Measurements from ENCODE around the gene MIOX. TPM values are rescaled to one million over a fixed set of nuclear protein-coding genes. Genes with fewer than 3 reads are reported as not detected.

MIOX gene
- total RNA-seq, 6 donors from 2014 or later: not detected

DNA sequence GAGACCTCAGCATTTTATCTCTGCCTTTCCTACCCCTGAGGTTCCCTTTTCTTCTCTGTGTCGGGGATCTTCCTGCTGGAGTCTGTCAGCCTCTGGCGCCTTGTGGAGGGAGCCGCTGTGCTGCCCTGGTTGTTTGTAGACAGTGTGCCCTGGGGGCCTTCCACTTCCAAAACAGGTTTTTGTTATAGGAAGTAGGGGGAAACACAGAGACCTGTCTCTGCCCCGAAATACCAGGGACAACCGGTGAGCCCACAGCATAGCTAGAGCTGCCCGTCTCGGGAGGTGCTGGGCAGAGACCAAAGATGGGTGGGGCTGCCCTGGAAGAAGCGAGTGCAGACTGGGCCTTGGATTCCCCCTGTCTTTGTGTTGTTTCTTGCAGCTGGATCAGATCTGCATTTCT, 29.4 kb downstream of the MIOX start:
- Histone ChIP-seq H3K36me3 (peaks cover 11 to 52% (median 36%) of the 10 kb centered on the region in 4 donors), H3K4me1 (peaks cover 0 to 11% (median 5%) of the 10 kb centered on the region in 4 donors), H3K27me3 (no peaks in the 10 kb centered on the region), H3K27ac (no peak overlapping the region), H3K9me3 (no peaks in the 10 kb centered on the region), H3K4me3 (no peak overlapping the region)
- ATAC-seq (ENCODE audit: low FRiP score in 2 of 2) (no peak), DNase-seq (no peak)
- TF ChIP-seq EP300 (IDR thresholded peaks at IDR 0.05) (no peak), POLR2AphosphoS5 (IDR thresholded peaks at IDR 0.05) (no peak), POLR2A (IDR thresholded peaks at IDR 0.05) (no peak)
- TF ChIP-seq, protein P1, sequence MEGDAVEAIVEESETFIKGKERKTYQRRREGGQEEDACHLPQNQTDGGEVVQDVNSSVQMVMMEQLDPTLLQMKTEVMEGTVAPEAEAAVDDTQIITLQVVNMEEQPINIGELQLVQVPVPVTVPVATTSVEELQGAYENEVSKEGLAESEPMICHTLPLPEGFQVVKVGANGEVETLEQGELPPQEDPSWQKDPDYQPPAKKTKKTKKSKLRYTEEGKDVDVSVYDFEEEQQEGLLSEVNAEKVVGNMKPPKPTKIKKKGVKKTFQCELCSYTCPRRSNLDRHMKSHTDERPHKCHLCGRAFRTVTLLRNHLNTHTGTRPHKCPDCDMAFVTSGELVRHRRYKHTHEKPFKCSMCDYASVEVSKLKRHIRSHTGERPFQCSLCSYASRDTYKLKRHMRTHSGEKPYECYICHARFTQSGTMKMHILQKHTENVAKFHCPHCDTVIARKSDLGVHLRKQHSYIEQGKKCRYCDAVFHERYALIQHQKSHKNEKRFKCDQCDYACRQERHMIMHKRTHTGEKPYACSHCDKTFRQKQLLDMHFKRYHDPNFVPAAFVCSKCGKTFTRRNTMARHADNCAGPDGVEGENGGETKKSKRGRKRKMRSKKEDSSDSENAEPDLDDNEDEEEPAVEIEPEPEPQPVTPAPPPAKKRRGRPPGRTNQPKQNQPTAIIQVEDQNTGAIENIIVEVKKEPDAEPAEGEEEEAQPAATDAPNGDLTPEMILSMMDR (IDR thresholded peaks at IDR 0.05): no peak
- WGBS, 2 donors: 91 to 94% methylated on average over 8 of the region's 8 CpGs

- no peaks in the 10 kb centered on the region for H3K9me3 ChIP-seq
- H3K27me3 ChIP-seq: no peaks in the 10 kb centered on the region
- ATAC-seq (ENCODE audit: low FRiP score in 2 of 2): no peak
- H3K4me1 ChIP-seq: peaks cover 0 to 11% (median 3%) of the 10 kb centered on the region in 4 donors
- peaks cover 15 to 60% (median 41%) of the 10 kb centered on the region in 4 donors for H3K36me3 ChIP-seq
- no peak for TF ChIP-seq POLR2AphosphoS5 (IDR thresholded peaks at IDR 0.05)
- TF ChIP-seq EP300 (IDR thresholded peaks at IDR 0.05): no peak
- TF ChIP-seq, protein P1 (IDR thresholded peaks at IDR 0.05): no peak
- no peak for TF ChIP-seq POLR2A (IDR thresholded peaks at IDR 0.05)
- 77 to 90% methylated on average over 14 to 16 of the region's 16 CpGs for WGBS, 2 donors
- H3K4me3 ChIP-seq: no peak overlapping the region
- no peak overlapping the region for H3K27ac ChIP-seq
- DNase-seq: peak in 1 of 2 donors; percentile 67
These were observed 30.2 kb downstream of the MIOX start for GRCh38 chr22:50516891-50517290.

- no peaks in the 10 kb centered on the region for H3K9me3 ChIP-seq
- no peak overlapping the region for H3K27ac ChIP-seq
- WGBS, 2 donors: 87 to 89% methylated on average over 17 to 20 of the region's 20 CpGs
- TF ChIP-seq POLR2A (IDR thresholded peaks at IDR 0.05) (no peak), EP300 (IDR thresholded peaks at IDR 0.05) (no peak), POLR2AphosphoS5 (IDR thresholded peaks at IDR 0.05) (no peak)
- TF ChIP-seq, protein P1 (IDR thresholded peaks at IDR 0.05): no peak
- H3K4me3 ChIP-seq: no peak overlapping the region
- peaks cover 0 to 8% (median 3%) of the 10 kb centered on the region in 4 donors for H3K4me1 ChIP-seq
- no peak for DNase-seq
- no peaks in the 10 kb centered on the region for H3K27me3 ChIP-seq
- peaks cover 22 to 68% (median 49%) of the 10 kb centered on the region in 4 donors for H3K36me3 ChIP-seq
- ATAC-seq (ENCODE audit: low FRiP score in 2 of 2): no peak
These were observed 31.0 kb downstream of the MIOX start for GRCh38 chr22:50517495-50518260.

DNA sequence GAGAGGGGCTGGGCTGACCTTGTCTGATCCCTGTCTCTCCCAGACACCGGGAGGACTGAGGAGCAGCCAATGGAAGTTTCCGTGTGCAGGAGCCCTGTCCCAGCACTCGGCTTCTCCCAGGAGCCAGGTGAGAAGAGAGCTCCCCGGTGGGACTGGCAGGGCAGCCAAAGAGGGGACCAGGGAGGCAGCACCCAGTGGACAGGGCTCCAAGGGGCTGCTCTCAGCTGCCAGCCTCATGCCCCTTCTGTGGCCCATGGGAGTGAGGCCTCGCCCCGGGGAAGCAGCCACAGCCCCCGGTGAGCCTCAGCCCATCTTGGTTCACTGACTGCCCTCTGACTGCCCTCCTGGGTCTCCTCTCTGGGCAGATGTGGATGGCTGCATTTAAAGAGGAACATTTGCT, 31.9 kb downstream of the MIOX start:
- Histone ChIP-seq H3K4me1 (peaks cover 0 to 1% (median under 1%) of the 10 kb centered on the region in 4 donors), H3K4me3 (no peak overlapping the region), H3K9me3 (no peaks in the 10 kb centered on the region), H3K27me3 (no peaks in the 10 kb centered on the region), H3K27ac (no peak overlapping the region), H3K36me3 (peaks cover 22 to 78% (median 58%) of the 10 kb centered on the region in 4 donors)
- 93 to 95% methylated on average over 3 to 6 of the region's 7 CpGs for WGBS, 2 donors
- ATAC-seq (ENCODE audit: low FRiP score in 2 of 2) (no peak), DNase-seq (no peak)
- TF ChIP-seq POLR2A (IDR thresholded peaks at IDR 0.05) (no peak), POLR2AphosphoS5 (IDR thresholded peaks at IDR 0.05) (no peak), EP300 (IDR thresholded peaks at IDR 0.05) (no peak)
- TF ChIP-seq, protein P1 (IDR thresholded peaks at IDR 0.05): no peak
